ELF-1 (cell line): ENCODE measurements around the gene IL7R.

Source experiments
- DNase-seq: peaks from one replicate; pipeline ENCODE4 v3.0.0-alpha.2; 2016; ENCODE audit warnings: low read depth, low spot score

The IL7R gene

GRCh38 chr5:35908228-35908627, 51.5 kb downstream of the IL7R start:
- no peak for DNase-seq

GRCh38 chr5:35908814-35909213, 52.1 kb downstream of the IL7R start:
- no peak for DNase-seq

GRCh38 chr5:35919191-35919590, 62.5 kb downstream of the IL7R start:
- DNase-seq = no peak

- DNase-seq = peak; percentile 36
Measured at GRCh38 chr5:35920890-35921289, 64.2 kb downstream of the IL7R start.

GRCh38 chr5:35921930-35922329, 65.2 kb downstream of the IL7R start:
- DNase-seq = no peak

- DNase-seq = no peak
Measured at GRCh38 chr5:35922468-35922867, 65.8 kb downstream of the IL7R start.

- DNase-seq = no peak
Measured at GRCh38 chr5:35924122-35924949, 67.6 kb downstream of the IL7R start.

GRCh38 chr5:35924950-35925722, 68.4 kb downstream of the IL7R start:
- DNase-seq = peak; percentile 66

GRCh38 chr5:35926389-35927051, 69.8 kb downstream of the IL7R start:
- peak; percentile 57 for DNase-seq
